HepG2 (cell line): ENCODE measurements around the gene SFXN2. TPM values are rescaled to one million over a fixed set of nuclear protein-coding genes. Genes with fewer than 3 reads are reported as not detected.

Experiments used
- CBFB ChIP-seq: sonication (generic); formaldehyde crosslinking; IDR thresholded peaks from 2 replicates; pipeline ENCODE4 v1.4.0; 2020; ENCODE audit warnings: missing genetic modification reagents
- CREB3 ChIP-seq: sonication (generic); formaldehyde crosslinking; IDR thresholded peaks from 2 replicates; pipeline ENCODE4 v1.5.0; 2020; ENCODE audit warnings: missing genetic modification reagents
- CREM ChIP-seq, 2 experiments: sonication (generic) in 1 of 2; formaldehyde crosslinking in 1 of 2; IDR thresholded peaks; 2 replicates each; pipeline versions ENCODE4 v1.4.0 to v1.6.1; 2016 to 2020; ENCODE audit warnings: antibody characterized with exemption in 1 of 2, mild to moderate bottlenecking in 1 of 2, missing genetic modification reagents in 1 of 2
- DPF2 ChIP-seq: sonication (generic); formaldehyde crosslinking; IDR thresholded peaks from 2 replicates; pipeline ENCODE4 v1.4.0; 2020; ENCODE audit warnings: mild to moderate bottlenecking, low read depth, missing genetic modification reagents, borderline replicate concordance
- KLF12 ChIP-seq: sonication (generic); formaldehyde crosslinking; IDR thresholded peaks from 2 replicates; pipeline ENCODE4 v1.4.0; 2020; ENCODE audit warnings: missing genetic modification reagents, borderline replicate concordance
- MED8 ChIP-seq: sonication (generic); formaldehyde crosslinking; IDR thresholded peaks from 2 replicates; pipeline ENCODE4 v1.8.1; 2023; ENCODE audit warnings: mild to moderate bottlenecking, missing genetic modification reagents; ENCODE audit not compliant: insufficient replicate concordance
- POGZ ChIP-seq: sonication (generic); formaldehyde crosslinking; IDR thresholded peaks from 2 replicates; pipeline ENCODE4 v1.4.0; 2020; ENCODE audit warnings: mild to moderate bottlenecking, missing genetic modification reagents
- SNRNP70 ChIP-seq: fragments of 200-400 bp; formaldehyde crosslinking; IDR thresholded peaks from 2 replicates; pipeline ENCODE4 v1.6.1; 2017; ENCODE audit warnings: mild to moderate bottlenecking, low read depth, low read length, moderate library complexity
- SRF ChIP-seq: IDR thresholded peaks from 2 replicates; pipeline ENCODE4 v1.6.1; 2011; ENCODE audit warnings: mild to moderate bottlenecking, low read depth, low read length, moderate library complexity
- STAT6 ChIP-seq: sonication (generic); formaldehyde crosslinking; IDR thresholded peaks from 2 replicates; pipeline ENCODE4 v1.4.0; 2020; ENCODE audit warnings: missing genetic modification reagents, mild to moderate bottlenecking, borderline replicate concordance
- TBX3 ChIP-seq: fragments of 450-650 bp; IDR thresholded peaks from 2 replicates; pipeline ENCODE4 v1.6.1; 2017; ENCODE audit warnings: antibody characterized with exemption, mild to moderate bottlenecking, inconsistent platforms, borderline replicate concordance
- USF2 ChIP-seq, 2 experiments: sonication (generic) in 1 of 2; formaldehyde crosslinking in 1 of 2; IDR thresholded peaks; 2 replicates each; pipeline versions ENCODE4 v1.5.1 to v1.6.1; 2011 to 2020; ENCODE audit warnings: borderline replicate concordance in 1 of 2, low read depth in 1 of 2, low read length in 1 of 2, mild to moderate bottlenecking in 1 of 2, missing genetic modification reagents in 1 of 2, moderate library complexity in 1 of 2
- ZBTB21 ChIP-seq: sonication (generic); formaldehyde crosslinking; IDR thresholded peaks from 2 replicates; pipeline ENCODE4 v1.4.0; 2020; ENCODE audit warnings: missing genetic modification reagents
- ZBTB43 ChIP-seq: sonication (generic); formaldehyde crosslinking; conservative IDR thresholded peaks from 2 replicates; pipeline ENCODE4 v1.4.0; 2020; ENCODE audit warnings: missing genetic modification reagents
- ZNF10 ChIP-seq: sonication (generic); formaldehyde crosslinking; IDR thresholded peaks from 2 replicates; pipeline ENCODE4 v1.4.0; 2020; ENCODE audit warnings: mild to moderate bottlenecking, low read depth, missing genetic modification reagents, borderline replicate concordance
- ZNF296 ChIP-seq: sonication (generic); formaldehyde crosslinking; conservative IDR thresholded peaks from 2 replicates; pipeline ENCODE4 v1.5.0; 2020; ENCODE audit warnings: mild to moderate bottlenecking, missing genetic modification reagents
- ZNF329 ChIP-seq: sonication (generic); formaldehyde crosslinking; IDR thresholded peaks from 2 replicates; pipeline ENCODE4 v1.9.0; 2021; ENCODE audit warnings: low read depth, mild to moderate bottlenecking, missing genetic modification reagents
- ZNF530 ChIP-seq: sonication (generic); formaldehyde crosslinking; IDR thresholded peaks from 2 replicates; pipeline ENCODE4 v1.5.0; 2020; ENCODE audit warnings: low read depth, mild to moderate bottlenecking, missing genetic modification reagents
- ZNF589 ChIP-seq: sonication (generic); formaldehyde crosslinking; conservative IDR thresholded peaks from 2 replicates; pipeline ENCODE4 v1.8.0; 2022; ENCODE audit warnings: mild to moderate bottlenecking, moderate library complexity, missing genetic modification reagents
- ZNF737 ChIP-seq: sonication (generic); formaldehyde crosslinking; IDR thresholded peaks from 2 replicates; pipeline ENCODE4 v1.5.0; 2020; ENCODE audit warnings: missing genetic modification reagents, mild to moderate bottlenecking, borderline replicate concordance
- polyA plus RNA-seq, 8 experiments: library from polyadenylated mRNA; depleted of rRNA in 3 of 8; stranded (reverse) in 7 of 8; unstranded in 1 of 8; fragments of >200 nt; fragmentation: Illumina TruSeq in 4 of 8; extraction: Trizol in 4 of 8; gene quantifications; 2 replicates each; pipeline versions ENCODE4 v1.2.1 to v1.2.3, GENCODE V29; 2011 to 2016; ENCODE audit warnings: low read depth in 4 of 8, missing spikeins in 1 of 8, mixed read lengths in 1 of 8; ENCODE audit not compliant: insufficient read depth in 1 of 8
- total RNA-seq, 5 experiments: library from RNA; depleted of rRNA; stranded (reverse); fragments of >200 nt; fragmentation: Illumina TruSeq; extraction: Trizol; gene quantifications; 2 replicates each; pipeline ENCODE4 v1.2.3, GENCODE V29; 2016; ENCODE audit warnings: low read depth in 1 of 5

SFXN2 gene
- total and polyA plus RNA-seq, 2 of the 13 experiments (the other 11 are each of a cell fraction or from before 2014, with no cell fraction given) = 12.8 to 21.1 TPM

- TF ChIP-seq STAT6 (no peak), SNRNP70 (no peak), CREB3 (CRISPR knock-in tag) (no peak), USF2 (IDR thresholded peaks at IDR 0.05; ENCODE audit: low read depth, low read length) (no peak), USF2 (CRISPR knock-in tag; IDR thresholded peaks at IDR 0.05; ENCODE audit: borderline replicate concordance) (no peak), CREM (IDR thresholded peaks at IDR 0.05) (peak; percentile 43; the same call in 1 of the 2 replicates), CREM (CRISPR knock-in tag; IDR thresholded peaks at IDR 0.05) (no peak), ZNF589 (CRISPR knock-in tag) (no peak), ZNF10 (no peak), MED8 (no peak), TBX3 (peak; percentile 46; the same call in 1 of the 2 replicates), SRF (no peak), ZBTB21 (peak; percentile 63), CBFB (CRISPR knock-in tag) (no peak), ZBTB43 (CRISPR knock-in tag) (no peak), ZNF530 (CRISPR knock-in tag) (no peak), POGZ (CRISPR knock-in tag) (0 out of 2 replicates have a peak, but pooled peaks have one; percentile 34), ZNF737 (CRISPR knock-in tag) (no peak), DPF2 (no peak; the same call in 1 of the 2 replicates), ZNF329 (CRISPR knock-in tag) (no peak), ZNF296 (CRISPR knock-in tag) (no peak), KLF12 (CRISPR knock-in tag) (no peak)
Observed at GRCh38 chr10:102769375-102770107, 55.1 kb downstream of the SFXN2 start (continued).
